ENCODE results near the gene ANLN. TPM values are rescaled to one million over a fixed set of nuclear protein-coding genes. Genes with fewer than 3 reads are reported as not detected.

Gene ANLN
- total RNA-seq, 6 donors from 2014 or later = 2.5 to 5.8 (median 5.1) TPM

DNA sequence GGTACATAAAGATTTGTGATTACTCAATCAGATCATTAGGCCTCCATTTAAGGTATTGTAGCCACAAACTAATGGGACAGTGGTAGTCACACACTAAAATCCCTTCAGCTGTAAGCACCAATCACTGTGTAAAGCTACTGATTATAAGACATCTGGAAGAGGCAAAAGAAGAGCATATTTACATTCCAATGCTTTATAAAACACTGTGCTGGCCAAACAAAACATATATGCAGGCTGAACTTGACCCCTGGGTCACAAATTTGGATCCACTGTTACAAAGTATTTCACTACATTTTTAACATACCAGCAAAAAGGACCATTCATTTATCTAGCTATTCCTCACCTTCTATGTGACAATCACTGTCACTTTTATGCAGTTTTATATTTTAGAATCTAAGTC is 41.4 kb upstream of the ANLN start:
- Histone ChIP-seq H3K4me1 (no peaks in the 10 kb centered on the region), H3K36me3 (no peaks in the 10 kb centered on the region), H3K27me3 (no peaks in the 10 kb centered on the region), H3K4me3 (no peak overlapping the region), H3K9me3 (no peaks in the 10 kb centered on the region), H3K27ac (no peak overlapping the region)
- ATAC-seq (ENCODE audit: low FRiP score in 2 of 2) (no peak), DNase-seq (no peak)
- TF ChIP-seq EP300 (IDR thresholded peaks at IDR 0.05) (no peak), POLR2A (IDR thresholded peaks at IDR 0.05) (no peak), POLR2AphosphoS5 (IDR thresholded peaks at IDR 0.05) (no peak)
- TF ChIP-seq, protein P1, sequence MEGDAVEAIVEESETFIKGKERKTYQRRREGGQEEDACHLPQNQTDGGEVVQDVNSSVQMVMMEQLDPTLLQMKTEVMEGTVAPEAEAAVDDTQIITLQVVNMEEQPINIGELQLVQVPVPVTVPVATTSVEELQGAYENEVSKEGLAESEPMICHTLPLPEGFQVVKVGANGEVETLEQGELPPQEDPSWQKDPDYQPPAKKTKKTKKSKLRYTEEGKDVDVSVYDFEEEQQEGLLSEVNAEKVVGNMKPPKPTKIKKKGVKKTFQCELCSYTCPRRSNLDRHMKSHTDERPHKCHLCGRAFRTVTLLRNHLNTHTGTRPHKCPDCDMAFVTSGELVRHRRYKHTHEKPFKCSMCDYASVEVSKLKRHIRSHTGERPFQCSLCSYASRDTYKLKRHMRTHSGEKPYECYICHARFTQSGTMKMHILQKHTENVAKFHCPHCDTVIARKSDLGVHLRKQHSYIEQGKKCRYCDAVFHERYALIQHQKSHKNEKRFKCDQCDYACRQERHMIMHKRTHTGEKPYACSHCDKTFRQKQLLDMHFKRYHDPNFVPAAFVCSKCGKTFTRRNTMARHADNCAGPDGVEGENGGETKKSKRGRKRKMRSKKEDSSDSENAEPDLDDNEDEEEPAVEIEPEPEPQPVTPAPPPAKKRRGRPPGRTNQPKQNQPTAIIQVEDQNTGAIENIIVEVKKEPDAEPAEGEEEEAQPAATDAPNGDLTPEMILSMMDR (IDR thresholded peaks at IDR 0.05) = no peak

DNA sequence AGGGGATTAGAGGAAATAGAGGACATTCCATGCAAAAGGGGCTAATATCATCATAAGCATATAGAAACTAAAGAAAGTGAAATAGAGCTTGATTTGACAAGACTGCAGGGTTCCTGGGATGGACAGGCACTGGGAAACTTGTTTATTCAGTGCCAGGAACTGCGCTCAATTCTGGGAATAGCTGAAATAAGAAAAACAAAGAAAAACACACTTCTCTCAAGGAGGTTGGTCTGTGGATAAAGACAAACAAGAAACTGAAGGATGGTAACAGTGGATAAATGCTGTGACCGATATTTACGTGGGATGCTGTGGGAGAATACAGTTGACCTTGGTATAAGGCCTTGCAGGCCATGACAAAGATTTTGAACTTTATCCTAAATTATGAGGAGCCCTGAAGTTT is 40.9 kb upstream of the ANLN start:
- WGBS, 2 donors = 96% methylated on average over 3 of the region's 3 CpGs
- H3K9me3 ChIP-seq = no peaks in the 10 kb centered on the region
- no peak for DNase-seq
- ATAC-seq (ENCODE audit: low FRiP score in 2 of 2) = no peak
- no peaks in the 10 kb centered on the region for H3K4me1 ChIP-seq
- no peaks in the 10 kb centered on the region for H3K27me3 ChIP-seq
- H3K4me3 ChIP-seq = no peak overlapping the region
- H3K27ac ChIP-seq = no peak overlapping the region
- no peak for TF ChIP-seq EP300 (IDR thresholded peaks at IDR 0.05)
- TF ChIP-seq POLR2A (IDR thresholded peaks at IDR 0.05) = no peak
- TF ChIP-seq POLR2AphosphoS5 (IDR thresholded peaks at IDR 0.05) = no peak
- TF ChIP-seq, protein P1 (IDR thresholded peaks at IDR 0.05) = no peak
- H3K36me3 ChIP-seq = no peaks in the 10 kb centered on the region

DNA sequence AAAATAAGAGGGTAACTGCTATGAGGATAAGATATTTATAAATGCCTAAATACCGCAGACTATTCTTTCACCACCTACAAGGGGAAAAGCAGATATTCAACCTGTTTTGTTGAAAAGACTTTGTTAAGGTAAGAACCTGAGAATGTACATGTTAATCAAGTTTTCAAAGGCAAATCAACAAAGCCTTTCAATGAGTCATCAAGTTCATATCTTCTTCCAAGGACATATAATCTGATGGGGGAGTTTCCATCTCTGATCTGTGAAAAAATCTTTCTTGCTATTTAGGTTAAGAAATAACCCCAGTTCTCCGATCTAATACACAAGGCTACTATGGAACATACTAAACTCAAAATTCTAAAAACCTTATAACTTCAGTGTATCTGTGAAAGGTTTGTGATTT is 40.0 kb upstream of the ANLN start:
- TF ChIP-seq POLR2A (IDR thresholded peaks at IDR 0.05) (no peak), POLR2AphosphoS5 (IDR thresholded peaks at IDR 0.05) (no peak)
- Histone ChIP-seq H3K4me3 (no peak overlapping the region), H3K9me3 (no peaks in the 10 kb centered on the region), H3K4me1 (no peaks in the 10 kb centered on the region), H3K27me3 (no peaks in the 10 kb centered on the region), H3K27ac (no peak overlapping the region), H3K36me3 (no peaks in the 10 kb centered on the region)
- ATAC-seq (ENCODE audit: low FRiP score in 2 of 2) (no peak), DNase-seq (no peak)
- WGBS, 2 donors = 94 to 95% methylated on average over 2 of the region's 2 CpGs

DNA sequence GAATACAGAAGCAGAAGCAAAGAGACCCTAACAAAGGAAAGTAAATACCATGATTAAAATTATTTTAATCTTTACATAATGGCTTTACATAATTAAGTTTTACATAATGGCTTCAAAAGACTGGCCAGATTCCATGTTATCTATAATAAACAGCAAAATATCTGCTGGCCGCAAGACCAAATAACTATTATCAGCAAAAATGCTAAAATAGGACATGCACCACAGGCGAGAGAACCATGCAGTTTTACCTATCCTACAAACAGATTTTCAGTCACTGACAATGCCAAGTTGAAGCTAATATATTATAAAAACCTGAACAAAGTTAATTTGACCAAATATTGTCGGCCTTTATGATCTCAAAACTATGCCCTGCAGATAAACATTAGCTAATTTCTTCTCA is 34.2 kb upstream of the ANLN start:
- no peak overlapping the region for H3K4me3 ChIP-seq
- ATAC-seq (ENCODE audit: low FRiP score in 2 of 2) = no peak

DNA sequence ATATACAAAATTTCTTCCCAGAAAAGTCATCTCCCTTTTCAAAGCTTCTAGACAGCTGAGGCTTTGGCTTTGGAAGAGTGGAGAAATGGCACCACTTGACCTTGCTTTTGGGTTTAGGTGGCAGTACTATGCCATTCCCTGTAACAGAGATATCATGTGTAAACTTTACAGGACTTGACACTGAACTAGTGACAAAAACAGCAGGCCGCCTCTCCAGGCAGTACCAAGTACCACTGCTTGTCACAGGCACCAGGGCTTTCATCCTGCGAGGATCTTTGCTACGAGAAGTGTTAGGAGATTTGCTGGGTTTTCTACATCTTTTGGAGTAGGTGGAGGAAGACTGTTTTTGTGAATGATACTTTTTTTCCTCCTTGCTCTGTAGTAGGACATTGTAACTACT is 32.6 kb upstream of the ANLN start:
- no peak for TF ChIP-seq POLR2A (IDR thresholded peaks at IDR 0.05)
- TF ChIP-seq, protein P1 (IDR thresholded peaks at IDR 0.05) = no peak
- no peak for TF ChIP-seq POLR2AphosphoS5 (IDR thresholded peaks at IDR 0.05)
- TF ChIP-seq EP300 (IDR thresholded peaks at IDR 0.05) = no peak
- Histone ChIP-seq H3K9me3 (no peaks in the 10 kb centered on the region), H3K27me3 (no peaks in the 10 kb centered on the region), H3K36me3 (no peaks in the 10 kb centered on the region), H3K4me3 (no peak overlapping the region), H3K27ac (no peak overlapping the region), H3K4me1 (no peaks in the 10 kb centered on the region)
- WGBS, 2 donors = 96% methylated on average over 3 of the region's 3 CpGs
- DNase-seq (no peak), ATAC-seq (ENCODE audit: low FRiP score in 2 of 2) (no peak)

More for the DNA sequence above, 34.2 kb upstream of the ANLN start:
- WGBS, 2 donors = 79 to 86% methylated on average over 3 of the region's 3 CpGs
- no peak overlapping the region for H3K27ac ChIP-seq
- no peaks in the 10 kb centered on the region for H3K4me1 ChIP-seq
- no peak for DNase-seq
- no peaks in the 10 kb centered on the region for H3K9me3 ChIP-seq
- TF ChIP-seq POLR2A (IDR thresholded peaks at IDR 0.05) (no peak), POLR2AphosphoS5 (IDR thresholded peaks at IDR 0.05) (no peak), EP300 (IDR thresholded peaks at IDR 0.05) (no peak)
- TF ChIP-seq, protein P1 (IDR thresholded peaks at IDR 0.05) = no peak
- H3K27me3 ChIP-seq = no peaks in the 10 kb centered on the region
- H3K36me3 ChIP-seq = no peaks in the 10 kb centered on the region
